Mucosa of descending colon (tissue), 3 donors: ENCODE data around the gene PCSK6. TPM values are rescaled to one million over a fixed set of nuclear protein-coding genes. Genes with fewer than 3 reads are reported as not detected.
A peak's percentile ranks its signal among the peaks of the same experiment; 100 is the strongest.
"Not testable (repeated sequence)": the region's sequence is repeated elsewhere in the genome, so short reads cannot be mapped to it uniquely, and the experiment has no call there.

Experiments used
- ATAC-seq: fragments of 200-7000 bp; cut with Tn5 transposase; one replicate; pipeline ENCODE4 v1.9.1; 2020; ENCODE audit warnings: mild to moderate bottlenecking, moderate library complexity
- DNase-seq, 3 donors: peaks; one replicate each; pipeline ENCODE4 v3.0.0-alpha.2; 2020
- H3K36me3 ChIP-seq: fragments of 200-600 bp; one replicate; pipeline ENCODE4 v1.8.0; 2021; ENCODE audit warnings: low read depth, mild to moderate bottlenecking
- H3K4me1 ChIP-seq: fragments of 200-600 bp; one replicate; pipeline ENCODE4 v1.8.0; 2021; ENCODE audit warnings: low read depth, mild to moderate bottlenecking
- H3K4me3 ChIP-seq: fragments of 200-600 bp; one replicate; pipeline ENCODE4 v1.8.0; 2021; ENCODE audit warnings: mild to moderate bottlenecking
- H3K9me3 ChIP-seq: fragments of 200-600 bp; one replicate; pipeline ENCODE4 v1.8.0; 2021; ENCODE audit warnings: mild to moderate bottlenecking
- CTCF ChIP-seq: fragments of 200-600 bp; IDR thresholded peaks from one replicate; pipeline ENCODE4 v1.8.0; 2022; ENCODE audit warnings: antibody characterized with exemption, mild to moderate bottlenecking
- intact Hi-C, 2 donors: fragments of 100-400 bp; cut with DNase I in 1 of 2; cut with micrococcal nuclease in 1 of 2; formaldehyde crosslinking; loops; one replicate each; pipeline versions ENCODE4 v1.11.0 to v1.11.1; 2022; cut with DNase I, micrococcal nuclease
- total RNA-seq, 3 donors: library from RNA; stranded (reverse); fragmentation: NEBNext Ultra II Directional in 2 of 3; extraction: Animal tissue kit (Norgen Biotek cat#: 25700) in 2 of 3; gene quantifications; one replicate each; pipeline versions ENCODE4 v1.2.1 to v1.2.4, GENCODE V29; 2021 to 2023
- donor health status: DM: no; HTN: no; CAD: no; lungs with moderate emphysema.
- donor health status: DM: no; HTN: no; CAD: no.
- donor health status: DM: no; HTN: yes; CAD: no.

The PCSK6 gene
- total RNA-seq, 3 donors from 2014 or later = 21.3 to 58.4 (median 30.3) TPM

GRCh38 chr15:101362359-101362758 is 127.1 kb downstream of the PCSK6 start:
- no peak for ATAC-seq
- no peak for TF ChIP-seq CTCF
- Histone ChIP-seq H3K9me3 (no peaks in the 10 kb centered on the region), H3K4me3 (no peak overlapping the region), H3K36me3 (no peaks in the 10 kb centered on the region), H3K4me1 (no peaks in the 10 kb centered on the region)
- intact Hi-C loops = no loop called here
- DNase-seq = no peak

GRCh38 chr15:101361418-101361817 is 128.1 kb downstream of the PCSK6 start:
- no peaks in the 10 kb centered on the region for H3K9me3 ChIP-seq
- ATAC-seq (no peak), DNase-seq (no peak)
- no peaks in the 10 kb centered on the region for H3K4me1 ChIP-seq
- H3K36me3 ChIP-seq = no peaks in the 10 kb centered on the region
- H3K4me3 ChIP-seq = no peak overlapping the region
- no peak for TF ChIP-seq CTCF
- intact Hi-C loops = no loop called here

- TF ChIP-seq CTCF = no peak
- no peak overlapping the region for H3K4me3 ChIP-seq
- ATAC-seq = no peak
- intact Hi-C loops = no loop called here
- H3K9me3 ChIP-seq = no peaks in the 10 kb centered on the region
- H3K36me3 ChIP-seq = no peaks in the 10 kb centered on the region
- H3K4me1 ChIP-seq = no peaks in the 10 kb centered on the region
- DNase-seq = no peak
These were observed 130.1 kb downstream of the PCSK6 start for GRCh38 chr15:101359365-101359947.

GRCh38 chr15:101358895-101359294 is 130.6 kb downstream of the PCSK6 start:
- H3K36me3 ChIP-seq = no peaks in the 10 kb centered on the region
- DNase-seq (no peak), ATAC-seq (no peak)
- TF ChIP-seq CTCF = no peak
- no peaks in the 10 kb centered on the region for H3K9me3 ChIP-seq
- intact Hi-C loops = no loop called here
- no peaks in the 10 kb centered on the region for H3K4me1 ChIP-seq
- H3K4me3 ChIP-seq = no peak overlapping the region

- Histone ChIP-seq H3K9me3 (no peaks in the 10 kb centered on the region), H3K36me3 (no peaks in the 10 kb centered on the region), H3K4me1 (no peaks in the 10 kb centered on the region), H3K4me3 (no peak overlapping the region)
- no peak for TF ChIP-seq CTCF
- ATAC-seq (no peak), DNase-seq (no peak)
- intact Hi-C loops = no loop called here
These were observed 131.6 kb downstream of the PCSK6 start for GRCh38 chr15:101357885-101358284.

GRCh38 chr15:101357333-101357732 is 132.2 kb downstream of the PCSK6 start:
- TF ChIP-seq CTCF = no peak
- no peaks in the 10 kb centered on the region for H3K9me3 ChIP-seq
- no peaks in the 10 kb centered on the region for H3K4me1 ChIP-seq
- H3K36me3 ChIP-seq = no peaks in the 10 kb centered on the region
- ATAC-seq (peak; percentile 25), DNase-seq (no peak)
- intact Hi-C loops = no loop called here
- H3K4me3 ChIP-seq = no peak overlapping the region

- H3K4me3 ChIP-seq, H3K36me3 ChIP-seq, H3K9me3 ChIP-seq, H3K4me1 ChIP-seq, DNase-seq, ATAC-seq, intact Hi-C loops: not testable (repeated sequence)
These were observed 132.9 kb downstream of the PCSK6 start for GRCh38 chr15:101356512-101357172.
